Measurements from ENCODE around the gene PIK3R3.
"Not testable (repeated sequence)": the region's sequence is repeated elsewhere in the genome, so short reads cannot be mapped to it uniquely, and the experiment has no call there.

PIK3R3 gene

GRCh38 chr1:46062651-46063319, 69.6 kb downstream of the PIK3R3 start:
- DNase-seq = no peak

GRCh38 chr1:46061146-46061545, 71.3 kb downstream of the PIK3R3 start:
- DNase-seq = no peak

GRCh38 chr1:46058936-46059335, 73.5 kb downstream of the PIK3R3 start:
- no peak for DNase-seq

- no peak for DNase-seq
Observed at GRCh38 chr1:46057781-46058180, 74.6 kb downstream of the PIK3R3 start.

GRCh38 chr1:46057215-46057614, 75.2 kb downstream of the PIK3R3 start:
- not testable (repeated sequence) for DNase-seq

GRCh38 chr1:46056325-46056724, 76.1 kb downstream of the PIK3R3 start:
- DNase-seq = no peak

GRCh38 chr1:46053734-46054133, 78.7 kb downstream of the PIK3R3 start:
- DNase-seq = peak; percentile 26

GRCh38 chr1:46044116-46044515, 88.3 kb downstream of the PIK3R3 start:
- DNase-seq = no peak

- no peak for DNase-seq
Observed at GRCh38 chr1:46043458-46044017, 88.9 kb downstream of the PIK3R3 start.

GRCh38 chr1:46041974-46042373, 90.5 kb downstream of the PIK3R3 start:
- no peak for DNase-seq

GRCh38 chr1:46041551-46041950, 90.9 kb downstream of the PIK3R3 start:
- no peak for DNase-seq

- no peak for DNase-seq
Observed at GRCh38 chr1:46039571-46040052, 92.8 kb downstream of the PIK3R3 start.

- DNase-seq = peak; percentile 76
Observed at GRCh38 chr1:46036894-46037839, 95.3 kb downstream of the PIK3R3 start.

GRCh38 chr1:46034601-46035516, 97.6 kb downstream of the PIK3R3 start:
- no peak for DNase-seq

GRCh38 chr1:46030876-46031660, 101.4 kb downstream of the PIK3R3 start:
- DNase-seq = no peak

- no peak for DNase-seq
Observed at GRCh38 chr1:46030074-46030870, 102.2 kb downstream of the PIK3R3 start.

- DNase-seq = no peak
Observed at GRCh38 chr1:46027788-46028573, 104.4 kb downstream of the PIK3R3 start.

- no peak for DNase-seq
Observed at GRCh38 chr1:46026531-46026930, 105.9 kb downstream of the PIK3R3 start.

GRCh38 chr1:46021046-46021996, 111.1 kb downstream of the PIK3R3 start:
- peak; percentile 36 for DNase-seq
